PFSK-1 (cell line): Measurements from ENCODE around the gene BECN2. TPM values are rescaled to one million over a fixed set of nuclear protein-coding genes. Genes with fewer than 3 reads are reported as not detected.

Experiments
- FOXP2 ChIP-seq: optimal IDR thresholded peaks from 2 replicates; pipeline ENCODE3; 2011; ENCODE audit warnings: borderline replicate concordance, control low read depth, inconsistent platforms; ENCODE audit not compliant: insufficient read depth; ENCODE audit errors: extremely low read length, extremely low read depth
- POLR2AphosphoS5 ChIP-seq: IDR thresholded peaks from 2 replicates; pipeline ENCODE4 v1.6.1; 2012; ENCODE audit warnings: low read depth, mild to moderate bottlenecking, control low read depth, low read length, moderate library complexity
- REST ChIP-seq, 2 experiments: IDR thresholded peaks; 2 replicates each; pipeline versions ENCODE4 v1.6.1 to v1.8.0; 2011 to 2012; ENCODE audit warnings: low read depth in 2 of 2, low read length in 2 of 2, control low read depth in 1 of 2, inconsistent platforms in 1 of 2, mild to moderate bottlenecking in 1 of 2, moderate library complexity in 1 of 2; ENCODE audit not compliant: insufficient read depth in 1 of 2
- SIN3A ChIP-seq: IDR thresholded peaks from 2 replicates; pipeline ENCODE4 v1.6.1; 2012; ENCODE audit warnings: mild to moderate bottlenecking, low read length, moderate library complexity, borderline replicate concordance; ENCODE audit not compliant: insufficient read depth
- TAF1 ChIP-seq: IDR thresholded peaks from 2 replicates; pipeline ENCODE4 v1.6.1; 2012; ENCODE audit warnings: low read length, control low read depth, borderline replicate concordance; ENCODE audit not compliant: insufficient read depth
- polyA plus RNA-seq: library from polyadenylated mRNA; unstranded; fragments of >200 nt; gene quantifications from one replicate; pipeline ENCODE4 v1.2.1, GENCODE V29; 2012; ENCODE audit warnings: low read depth, missing spikeins; ENCODE audit not compliant: insufficient read length

The BECN2 gene
- polyA plus RNA-seq: not detected

GRCh38 chr1:241957692-241958494, at the start of gene BECN2:
Gene BECN2, plus strand, starts transcription at chr1:241957767. Its CDS starts 0 bp downstream, at chr1:241957767.
- TF ChIP-seq POLR2AphosphoS5: no peak
- TF ChIP-seq FOXP2: no peak
- TF ChIP-seq TAF1: no peak
- TF ChIP-seq REST (IDR thresholded peaks at IDR 0.05; ENCODE audit: insufficient read depth in 1 of 2, low read depth in 2 of 2, low read length in 2 of 2): no peak
- no peak for TF ChIP-seq SIN3A

- no peak for TF ChIP-seq SIN3A
- TF ChIP-seq REST (IDR thresholded peaks at IDR 0.05; ENCODE audit: insufficient read depth in 1 of 2, low read depth in 2 of 2, low read length in 2 of 2): no peak
- TF ChIP-seq TAF1: no peak
- no peak for TF ChIP-seq FOXP2
- TF ChIP-seq POLR2AphosphoS5: no peak
These were observed 41.4 kb upstream of the BECN2 start for GRCh38 chr1:241916196-241916595.

GRCh38 chr1:241917487-241917886, 40.1 kb upstream of the BECN2 start:
- TF ChIP-seq REST (IDR thresholded peaks at IDR 0.05; ENCODE audit: insufficient read depth in 1 of 2, low read depth in 2 of 2, low read length in 2 of 2): no peak
- TF ChIP-seq POLR2AphosphoS5: no peak
- no peak for TF ChIP-seq SIN3A
- no peak for TF ChIP-seq TAF1
- TF ChIP-seq FOXP2: no peak

GRCh38 chr1:241918879-241919278, 38.7 kb upstream of the BECN2 start:
- TF ChIP-seq POLR2AphosphoS5: no peak
- no peak for TF ChIP-seq TAF1
- no peak for TF ChIP-seq FOXP2
- no peak for TF ChIP-seq SIN3A
- TF ChIP-seq REST (IDR thresholded peaks at IDR 0.05; ENCODE audit: insufficient read depth in 1 of 2, low read depth in 2 of 2, low read length in 2 of 2): no peak
